ENCODE measurements around the gene UBE2O.

Gene UBE2O

DNA sequence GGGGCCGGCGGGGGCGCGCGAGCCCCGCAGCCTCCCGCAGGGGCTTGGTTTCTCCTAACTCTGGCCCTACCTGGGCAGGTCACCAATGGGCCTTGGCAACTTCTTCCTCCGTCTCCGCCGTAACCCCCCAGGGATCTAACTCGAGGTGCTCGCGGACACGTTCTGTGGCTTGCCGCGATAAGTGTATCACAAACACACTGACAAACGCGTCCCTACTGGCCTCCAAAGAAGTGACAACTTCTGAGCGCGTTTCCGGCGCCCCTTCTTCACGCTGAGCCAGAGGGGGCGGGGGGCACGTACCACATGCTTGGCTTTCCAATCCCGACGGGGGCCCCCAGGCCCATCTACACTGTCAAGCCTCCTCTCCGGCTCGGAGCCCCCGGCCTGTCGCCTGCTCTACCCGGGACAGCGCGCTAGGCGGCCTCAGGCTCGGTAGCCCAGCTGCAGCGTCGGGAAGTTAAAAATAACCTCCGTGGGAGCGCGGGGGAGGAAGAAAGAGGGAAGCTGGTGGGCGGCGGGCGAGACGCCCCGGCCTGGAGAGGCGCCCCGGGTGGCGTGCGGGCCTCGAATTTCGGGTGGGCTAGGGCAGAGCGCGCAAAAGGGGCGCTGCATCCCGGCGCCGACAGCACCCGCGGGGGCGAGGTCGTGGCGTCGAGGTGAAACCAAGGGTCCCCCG, 69.3 kb downstream of the UBE2O start:
- DNase-seq (ENCODE audit: low read depth): peak; percentile 74
- TF ChIP-seq POLR2A (IDR thresholded peaks at IDR 0.05; ENCODE audit: extremely low read depth, insufficient read length) (no peak), MYC (IDR thresholded peaks at IDR 0.05; ENCODE audit: low read depth, low read length) (peak; percentile 44; the same call in 1 of the 2 replicates)
- TF ChIP-seq, protein P1, sequence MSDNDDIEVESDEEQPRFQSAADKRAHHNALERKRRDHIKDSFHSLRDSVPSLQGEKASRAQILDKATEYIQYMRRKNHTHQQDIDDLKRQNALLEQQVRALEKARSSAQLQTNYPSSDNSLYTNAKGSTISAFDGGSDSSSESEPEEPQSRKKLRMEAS (IDR thresholded peaks at IDR 0.05; ENCODE audit: low read depth, low read length): peak; percentile 40
- TF ChIP-seq, protein P2, sequence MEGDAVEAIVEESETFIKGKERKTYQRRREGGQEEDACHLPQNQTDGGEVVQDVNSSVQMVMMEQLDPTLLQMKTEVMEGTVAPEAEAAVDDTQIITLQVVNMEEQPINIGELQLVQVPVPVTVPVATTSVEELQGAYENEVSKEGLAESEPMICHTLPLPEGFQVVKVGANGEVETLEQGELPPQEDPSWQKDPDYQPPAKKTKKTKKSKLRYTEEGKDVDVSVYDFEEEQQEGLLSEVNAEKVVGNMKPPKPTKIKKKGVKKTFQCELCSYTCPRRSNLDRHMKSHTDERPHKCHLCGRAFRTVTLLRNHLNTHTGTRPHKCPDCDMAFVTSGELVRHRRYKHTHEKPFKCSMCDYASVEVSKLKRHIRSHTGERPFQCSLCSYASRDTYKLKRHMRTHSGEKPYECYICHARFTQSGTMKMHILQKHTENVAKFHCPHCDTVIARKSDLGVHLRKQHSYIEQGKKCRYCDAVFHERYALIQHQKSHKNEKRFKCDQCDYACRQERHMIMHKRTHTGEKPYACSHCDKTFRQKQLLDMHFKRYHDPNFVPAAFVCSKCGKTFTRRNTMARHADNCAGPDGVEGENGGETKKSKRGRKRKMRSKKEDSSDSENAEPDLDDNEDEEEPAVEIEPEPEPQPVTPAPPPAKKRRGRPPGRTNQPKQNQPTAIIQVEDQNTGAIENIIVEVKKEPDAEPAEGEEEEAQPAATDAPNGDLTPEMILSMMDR (IDR thresholded peaks at IDR 0.05; ENCODE audit: low read depth, low read length): peak; percentile 17
- H3K4me3 ChIP-seq (ENCODE audit: low read depth, low read length): peak overlapping the region; percentile 48

DNA sequence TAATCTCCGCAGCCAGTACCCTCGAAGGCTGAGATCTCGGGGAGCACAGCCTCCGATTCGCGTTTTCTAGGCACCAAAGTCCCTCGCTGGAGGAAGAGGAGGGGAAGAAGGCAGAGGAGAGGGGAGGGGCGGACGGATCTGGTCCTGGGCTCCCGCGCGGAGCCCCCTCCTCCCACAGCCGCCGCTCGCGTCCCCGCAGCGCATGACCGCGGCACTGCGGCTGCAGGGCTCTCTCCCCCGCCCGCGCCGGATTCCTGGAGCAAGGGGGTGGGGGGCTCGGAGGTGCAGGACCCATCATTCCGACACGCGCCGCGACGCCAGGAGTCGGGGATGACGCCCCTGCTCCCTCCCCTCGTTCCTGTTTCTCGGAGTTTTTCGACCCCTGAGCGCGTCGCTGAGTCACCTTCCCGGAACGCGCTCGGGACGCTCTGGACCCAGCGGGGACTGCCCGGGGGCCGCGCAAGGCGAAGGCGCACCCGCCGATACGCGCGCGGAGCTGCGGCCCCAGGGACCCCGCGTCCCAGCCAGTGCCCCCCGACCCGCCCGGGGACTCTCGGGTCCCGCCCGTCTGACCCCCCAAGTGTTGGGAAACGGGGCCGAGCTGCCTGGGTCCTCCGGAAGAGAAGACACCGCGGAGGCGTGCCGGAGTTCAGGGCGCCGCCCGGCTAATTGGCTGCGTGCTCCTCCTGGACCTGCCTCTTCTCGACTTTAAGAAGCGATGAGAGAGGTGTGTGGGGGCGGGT, 70.0 kb downstream of the UBE2O start:
- H3K4me3 ChIP-seq (ENCODE audit: low read depth, low read length): peak overlapping the region; percentile 48

DNA sequence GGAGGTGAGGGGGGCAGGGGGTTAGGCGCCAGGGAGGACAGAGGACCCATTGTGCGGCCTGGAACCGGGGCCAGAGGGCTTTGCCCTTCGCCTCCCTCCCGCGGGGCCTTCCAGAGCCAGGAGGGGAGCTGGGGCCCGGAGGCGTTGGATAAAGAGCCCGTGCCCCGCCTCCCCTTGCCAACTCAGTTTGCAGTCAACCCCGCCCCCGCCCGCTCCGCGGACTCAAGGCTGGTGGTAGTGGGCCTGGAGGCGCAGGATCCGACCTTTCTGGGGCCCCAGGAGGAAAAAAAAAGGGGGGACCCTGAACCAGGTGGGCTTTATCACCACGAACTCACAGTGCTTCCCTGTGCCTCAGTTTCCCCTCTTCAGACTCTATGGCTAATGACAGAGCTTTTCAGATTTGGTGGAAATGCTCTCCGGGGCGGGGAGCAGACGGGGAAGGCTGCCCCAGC, 70.6 kb downstream of the UBE2O start:
- DNase-seq (ENCODE audit: low read depth): no peak
- TF ChIP-seq, protein P2 (IDR thresholded peaks at IDR 0.05; ENCODE audit: low read depth, low read length): no peak
- no peak for TF ChIP-seq POLR2A (IDR thresholded peaks at IDR 0.05; ENCODE audit: extremely low read depth, insufficient read length)
- no peak for TF ChIP-seq MYC (IDR thresholded peaks at IDR 0.05; ENCODE audit: low read depth, low read length)
- TF ChIP-seq, protein P1 (IDR thresholded peaks at IDR 0.05; ENCODE audit: low read depth, low read length): no peak
- H3K4me3 ChIP-seq (ENCODE audit: low read depth, low read length): no peak overlapping the region

More for the DNA sequence above, 70.0 kb downstream of the UBE2O start:
- peak; percentile 68 for DNase-seq (ENCODE audit: low read depth)
- TF ChIP-seq MYC (IDR thresholded peaks at IDR 0.05; ENCODE audit: low read depth, low read length) (no peak), POLR2A (IDR thresholded peaks at IDR 0.05; ENCODE audit: extremely low read depth, insufficient read length) (no peak)
- TF ChIP-seq, protein P2 (IDR thresholded peaks at IDR 0.05; ENCODE audit: low read depth, low read length): no peak
- TF ChIP-seq, protein P1 (IDR thresholded peaks at IDR 0.05; ENCODE audit: low read depth, low read length): no peak

DNA sequence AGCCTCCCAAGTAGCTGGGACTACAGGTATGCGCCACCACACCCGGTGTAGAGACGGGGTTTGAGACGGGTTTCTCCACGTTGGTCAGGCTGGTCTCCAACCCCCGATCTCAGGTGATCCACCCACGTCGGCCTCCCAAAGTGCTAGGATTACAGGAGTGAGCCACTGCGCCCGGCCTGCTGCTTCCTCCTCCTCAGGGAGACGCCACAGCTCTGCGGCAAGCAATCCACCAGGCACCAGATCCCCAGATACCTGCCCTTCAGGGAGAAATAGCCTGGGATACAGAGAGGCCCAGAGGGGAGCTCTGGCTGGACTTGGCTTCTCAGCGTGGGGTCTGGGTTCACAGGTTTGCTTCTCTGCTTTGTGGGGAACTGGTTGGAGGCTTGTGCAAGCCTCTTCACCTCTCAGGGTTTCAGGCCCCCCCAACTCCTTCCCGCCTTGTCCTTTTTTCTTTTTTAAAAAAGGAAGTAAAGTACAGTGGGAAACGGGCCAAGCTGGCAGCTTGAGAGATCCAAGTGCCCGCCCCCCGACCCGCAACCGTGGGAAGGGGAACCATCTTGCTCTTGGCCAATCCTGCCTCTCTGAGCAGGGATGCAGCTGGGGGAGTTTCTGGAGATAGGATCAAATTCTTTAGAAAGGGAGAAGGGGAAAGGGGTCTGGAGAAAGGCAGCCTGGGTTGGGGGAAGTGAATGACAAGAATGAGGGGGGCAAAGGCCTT, 71.2 kb downstream of the UBE2O start:
- peak; percentile 52 for DNase-seq (ENCODE audit: low read depth)
- no peak overlapping the region for H3K4me3 ChIP-seq (ENCODE audit: low read depth, low read length)
- TF ChIP-seq, protein P2 (IDR thresholded peaks at IDR 0.05; ENCODE audit: low read depth, low read length): no peak
- no peak for TF ChIP-seq MYC (IDR thresholded peaks at IDR 0.05; ENCODE audit: low read depth, low read length)
- TF ChIP-seq POLR2A (IDR thresholded peaks at IDR 0.05; ENCODE audit: extremely low read depth, insufficient read length): no peak
- TF ChIP-seq, protein P1 (IDR thresholded peaks at IDR 0.05; ENCODE audit: low read depth, low read length): no peak

DNA sequence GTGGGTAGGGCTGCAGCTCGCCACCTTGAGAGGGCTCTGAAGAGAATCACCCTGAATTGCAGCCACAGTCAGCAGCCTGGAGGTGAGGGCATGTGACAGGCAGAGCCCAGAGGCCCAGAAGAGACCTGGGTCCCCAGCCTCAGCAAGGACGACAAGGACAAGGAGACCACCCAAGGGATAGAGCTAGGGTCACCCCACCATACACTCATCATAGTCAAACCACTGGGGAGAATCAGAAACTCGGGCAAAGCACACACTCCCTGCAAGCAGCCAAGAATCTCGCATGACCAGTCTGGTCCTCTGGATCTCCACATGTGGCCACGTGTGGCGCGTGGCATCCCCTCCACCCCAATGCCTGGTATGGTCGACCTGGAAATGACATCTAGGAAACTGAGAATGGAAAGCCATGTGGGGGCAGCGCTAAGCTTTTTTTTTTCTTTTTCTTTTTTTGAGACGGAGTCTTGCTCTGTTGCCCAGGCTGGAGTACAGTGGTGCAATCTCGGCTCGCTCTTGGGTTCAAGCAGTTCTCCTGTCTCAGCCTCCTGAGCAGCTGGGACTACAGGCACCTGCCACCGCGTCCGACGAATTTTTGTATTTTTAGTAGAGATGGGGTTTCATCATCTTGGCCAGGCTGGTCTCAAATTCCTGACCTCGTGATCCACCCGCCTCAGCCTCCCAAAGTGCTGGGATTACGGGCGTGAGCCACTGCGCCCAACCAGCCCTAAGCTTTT, 73.1 kb downstream of the UBE2O start:
- TF ChIP-seq, protein P2 (IDR thresholded peaks at IDR 0.05; ENCODE audit: low read depth, low read length): no peak
- TF ChIP-seq, protein P1 (IDR thresholded peaks at IDR 0.05; ENCODE audit: low read depth, low read length): no peak
- TF ChIP-seq POLR2A (IDR thresholded peaks at IDR 0.05; ENCODE audit: extremely low read depth, insufficient read length) (no peak), MYC (IDR thresholded peaks at IDR 0.05; ENCODE audit: low read depth, low read length) (no peak)
- no peak overlapping the region for H3K4me3 ChIP-seq (ENCODE audit: low read depth, low read length)

More for the DNA sequence above, 73.1 kb downstream of the UBE2O start:
- no peak for DNase-seq (ENCODE audit: low read depth)
